ENCODE data around the gene MISP. TPM values are rescaled to one million over a fixed set of nuclear protein-coding genes. Genes with fewer than 3 reads are reported as not detected.
A peak's percentile ranks its signal among the peaks of the same experiment; 100 is the strongest.

Gene MISP
- total and polyA plus RNA-seq, 2 of the 13 experiments (the other 11 are each of a cell fraction or from before 2014, with no cell fraction given): 0.67 to 1.3 TPM

DNA sequence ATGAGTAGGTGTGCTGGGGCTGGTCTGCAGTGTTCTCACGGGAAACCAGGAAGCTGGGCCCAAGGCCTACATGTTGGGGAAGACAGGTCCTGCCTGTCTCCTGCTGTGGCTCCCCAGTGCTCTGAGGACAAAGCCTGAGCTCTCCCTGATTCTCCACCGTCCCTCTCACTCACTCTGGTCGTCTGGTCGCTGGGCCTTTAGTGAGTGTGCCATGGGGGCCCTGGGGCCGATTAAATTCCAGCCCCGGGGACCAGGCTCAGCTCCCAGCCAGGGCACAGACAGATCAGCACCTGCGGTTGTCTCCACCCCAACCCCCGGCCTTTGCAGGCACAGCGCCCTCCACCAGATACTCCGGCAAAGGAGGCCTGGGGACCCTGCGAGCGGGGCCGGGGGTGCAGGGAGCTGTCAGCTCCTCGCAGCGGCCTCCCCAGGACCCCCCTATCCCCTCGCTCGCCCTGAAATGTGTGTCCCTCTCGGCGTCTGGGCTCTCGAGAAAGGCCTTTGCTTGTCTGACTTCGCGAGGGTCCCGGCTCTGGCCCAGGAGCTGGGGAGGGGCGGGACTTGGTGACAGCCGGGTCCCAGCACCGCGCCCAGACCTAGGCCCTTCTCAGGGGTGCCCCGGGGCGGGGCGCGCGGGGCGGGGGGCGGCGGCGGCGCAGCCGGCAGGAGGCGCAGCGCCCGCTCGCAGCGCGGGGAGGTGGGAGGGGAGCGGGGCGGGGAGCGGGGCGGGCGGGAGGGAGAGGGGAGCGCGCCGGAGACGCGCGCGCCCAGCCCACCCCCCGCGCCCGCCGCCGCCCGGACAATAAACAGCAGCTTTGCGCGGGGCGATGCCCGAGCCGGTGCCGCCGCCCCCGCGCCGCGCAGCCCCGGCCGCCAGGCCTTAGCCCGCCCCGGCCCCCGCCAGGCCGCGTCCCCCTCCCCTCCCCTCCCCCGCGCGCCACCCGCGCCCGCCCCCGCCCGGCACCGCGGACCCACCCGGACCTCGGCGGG is 42.5 kb upstream of the MISP start, which contains the start of gene PALM (continued):
- TF ChIP-seq, protein P1, sequence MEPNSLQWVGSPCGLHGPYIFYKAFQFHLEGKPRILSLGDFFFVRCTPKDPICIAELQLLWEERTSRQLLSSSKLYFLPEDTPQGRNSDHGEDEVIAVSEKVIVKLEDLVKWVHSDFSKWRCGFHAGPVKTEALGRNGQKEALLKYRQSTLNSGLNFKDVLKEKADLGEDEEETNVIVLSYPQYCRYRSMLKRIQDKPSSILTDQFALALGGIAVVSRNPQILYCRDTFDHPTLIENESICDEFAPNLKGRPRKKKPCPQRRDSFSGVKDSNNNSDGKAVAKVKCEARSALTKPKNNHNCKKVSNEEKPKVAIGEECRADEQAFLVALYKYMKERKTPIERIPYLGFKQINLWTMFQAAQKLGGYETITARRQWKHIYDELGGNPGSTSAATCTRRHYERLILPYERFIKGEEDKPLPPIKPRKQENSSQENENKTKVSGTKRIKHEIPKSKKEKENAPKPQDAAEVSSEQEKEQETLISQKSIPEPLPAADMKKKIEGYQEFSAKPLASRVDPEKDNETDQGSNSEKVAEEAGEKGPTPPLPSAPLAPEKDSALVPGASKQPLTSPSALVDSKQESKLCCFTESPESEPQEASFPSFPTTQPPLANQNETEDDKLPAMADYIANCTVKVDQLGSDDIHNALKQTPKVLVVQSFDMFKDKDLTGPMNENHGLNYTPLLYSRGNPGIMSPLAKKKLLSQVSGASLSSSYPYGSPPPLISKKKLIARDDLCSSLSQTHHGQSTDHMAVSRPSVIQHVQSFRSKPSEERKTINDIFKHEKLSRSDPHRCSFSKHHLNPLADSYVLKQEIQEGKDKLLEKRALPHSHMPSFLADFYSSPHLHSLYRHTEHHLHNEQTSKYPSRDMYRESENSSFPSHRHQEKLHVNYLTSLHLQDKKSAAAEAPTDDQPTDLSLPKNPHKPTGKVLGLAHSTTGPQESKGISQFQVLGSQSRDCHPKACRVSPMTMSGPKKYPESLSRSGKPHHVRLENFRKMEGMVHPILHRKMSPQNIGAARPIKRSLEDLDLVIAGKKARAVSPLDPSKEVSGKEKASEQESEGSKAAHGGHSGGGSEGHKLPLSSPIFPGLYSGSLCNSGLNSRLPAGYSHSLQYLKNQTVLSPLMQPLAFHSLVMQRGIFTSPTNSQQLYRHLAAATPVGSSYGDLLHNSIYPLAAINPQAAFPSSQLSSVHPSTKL (CRISPR knock-in tag; IDR thresholded peaks at IDR 0.05): no peak
- peak; percentile 74 for TF ChIP-seq ZFX (CRISPR knock-in tag; IDR thresholded peaks at IDR 0.05; ENCODE audit: low read depth)
- TF ChIP-seq ZBTB7B (CRISPR knock-in tag; IDR thresholded peaks at IDR 0.05): 0 out of 2 replicates have a peak, but pooled peaks have one; percentile 44
- TF ChIP-seq ZMYM2 (CRISPR knock-in tag; IDR thresholded peaks at IDR 0.05): no peak
- TF ChIP-seq ZMYM3 (CRISPR knock-in tag; IDR thresholded peaks at IDR 0.05): peak; percentile 46
- TF ChIP-seq, protein P2, sequence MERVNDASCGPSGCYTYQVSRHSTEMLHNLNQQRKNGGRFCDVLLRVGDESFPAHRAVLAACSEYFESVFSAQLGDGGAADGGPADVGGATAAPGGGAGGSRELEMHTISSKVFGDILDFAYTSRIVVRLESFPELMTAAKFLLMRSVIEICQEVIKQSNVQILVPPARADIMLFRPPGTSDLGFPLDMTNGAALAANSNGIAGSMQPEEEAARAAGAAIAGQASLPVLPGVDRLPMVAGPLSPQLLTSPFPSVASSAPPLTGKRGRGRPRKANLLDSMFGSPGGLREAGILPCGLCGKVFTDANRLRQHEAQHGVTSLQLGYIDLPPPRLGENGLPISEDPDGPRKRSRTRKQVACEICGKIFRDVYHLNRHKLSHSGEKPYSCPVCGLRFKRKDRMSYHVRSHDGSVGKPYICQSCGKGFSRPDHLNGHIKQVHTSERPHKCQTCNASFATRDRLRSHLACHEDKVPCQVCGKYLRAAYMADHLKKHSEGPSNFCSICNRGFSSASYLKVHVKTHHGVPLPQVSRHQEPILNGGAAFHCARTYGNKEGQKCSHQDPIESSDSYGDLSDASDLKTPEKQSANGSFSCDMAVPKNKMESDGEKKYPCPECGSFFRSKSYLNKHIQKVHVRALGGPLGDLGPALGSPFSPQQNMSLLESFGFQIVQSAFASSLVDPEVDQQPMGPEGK (CRISPR knock-in tag; IDR thresholded peaks at IDR 0.05): peak; percentile 45
- TF ChIP-seq PHF8 (CRISPR knock-in tag; IDR thresholded peaks at IDR 0.05): peak; percentile 68
- TF ChIP-seq, protein P3, sequence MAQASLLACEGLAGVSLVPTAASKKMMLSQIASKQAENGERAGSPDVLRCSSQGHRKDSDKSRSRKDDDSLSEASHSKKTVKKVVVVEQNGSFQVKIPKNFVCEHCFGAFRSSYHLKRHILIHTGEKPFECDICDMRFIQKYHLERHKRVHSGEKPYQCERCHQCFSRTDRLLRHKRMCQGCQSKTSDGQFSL (CRISPR knock-in tag; IDR thresholded peaks at IDR 0.05): peak; percentile 25; the same call in 1 of the 2 replicates
- peak; percentile 15; the same call in 1 of the 2 replicates for TF ChIP-seq SALL1 (CRISPR knock-in tag; IDR thresholded peaks at IDR 0.05)
- TF ChIP-seq HDAC1 (CRISPR knock-in tag; IDR thresholded peaks at IDR 0.05): 0 out of 2 replicates have a peak, but pooled peaks have one; percentile 0
- TF ChIP-seq ZNF547 (CRISPR knock-in tag; IDR thresholded peaks at IDR 0.05): 0 out of 2 replicates have a peak, but pooled peaks have one; percentile 25
- TF ChIP-seq MAFG (CRISPR knock-in tag; IDR thresholded peaks at IDR 0.05): no peak
- no peak for TF ChIP-seq CBX2 (IDR thresholded peaks at IDR 0.05; ENCODE audit: low read depth, low read length)
- TF ChIP-seq CBX2 (CRISPR knock-in tag; IDR thresholded peaks at IDR 0.05; ENCODE audit: low read depth): no peak
- TF ChIP-seq ZNF747 (CRISPR knock-in tag; IDR thresholded peaks at IDR 0.05; ENCODE audit: borderline replicate concordance): peak; percentile 61; the same call in 1 of the 2 replicates
- no peak for TF ChIP-seq SYNCRIP (IDR thresholded peaks at IDR 0.05; ENCODE audit: insufficient read depth, low read depth, low read length)
- TF ChIP-seq KDM5B (CRISPR knock-in tag; IDR thresholded peaks at IDR 0.05; ENCODE audit: borderline replicate concordance): peak; percentile 51; the same call in 1 of the 2 replicates
- TF ChIP-seq ZNF317 (CRISPR knock-in tag; IDR thresholded peaks at IDR 0.05): 0 out of 2 replicates have a peak, but pooled peaks have one; percentile 35
- peak; percentile 42; the same call in 1 of the 2 replicates for TF ChIP-seq SAP130 (CRISPR knock-in tag; IDR thresholded peaks at IDR 0.05; ENCODE audit: low read depth)
- TF ChIP-seq, protein P4, sequence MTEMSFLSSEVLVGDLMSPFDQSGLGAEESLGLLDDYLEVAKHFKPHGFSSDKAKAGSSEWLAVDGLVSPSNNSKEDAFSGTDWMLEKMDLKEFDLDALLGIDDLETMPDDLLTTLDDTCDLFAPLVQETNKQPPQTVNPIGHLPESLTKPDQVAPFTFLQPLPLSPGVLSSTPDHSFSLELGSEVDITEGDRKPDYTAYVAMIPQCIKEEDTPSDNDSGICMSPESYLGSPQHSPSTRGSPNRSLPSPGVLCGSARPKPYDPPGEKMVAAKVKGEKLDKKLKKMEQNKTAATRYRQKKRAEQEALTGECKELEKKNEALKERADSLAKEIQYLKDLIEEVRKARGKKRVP (CRISPR knock-in tag; IDR thresholded peaks at IDR 0.05): no peak
- peak; percentile 45; the same call in 1 of the 2 replicates for TF ChIP-seq YEATS2 (CRISPR knock-in tag; IDR thresholded peaks at IDR 0.05; ENCODE audit: borderline replicate concordance)
- 0 out of 2 replicates have a peak, but pooled peaks have one; percentile 35 for TF ChIP-seq YEATS4 (CRISPR knock-in tag; IDR thresholded peaks at IDR 0.05; ENCODE audit: borderline replicate concordance)

Data from HepG2 (cell line).